CD8-positive, alpha-beta memory T cell (primary cell): ENCODE results near the gene ZNF837. TPM values are rescaled to one million over a fixed set of nuclear protein-coding genes. Genes with fewer than 3 reads are reported as not detected.

Source experiments
- CTCF ChIA-PET: fragments of 350-600 bp; sonication (Branson Sonifier 250); formaldehyde crosslinking; loops from one replicate; lab custom pipeline; 2021; ENCODE audit warnings: antibody characterized with exemption; lab: Charles Lee
- POLR2A ChIA-PET: fragments of 350-600 bp; sonication (Branson Sonifier 250); formaldehyde crosslinking; loops from one replicate; lab custom pipeline; 2021; ENCODE audit warnings: antibody characterized with exemption; lab: Charles Lee
- DNase-seq, 5 donors: peaks; one replicate each; pipeline versions ENCODE4 v3.0.0 to v3.0.0-alpha.2; 2020 to 2022; ENCODE audit warnings: mixed read lengths in 1 of 5
- H3K27ac ChIP-seq: one replicate; pipeline ENCODE4 v1.7.0; 2013; ENCODE audit warnings: low read depth, mild to moderate bottlenecking, low read length, moderate library complexity
- H3K27me3 ChIP-seq: 2 replicates; pipeline ENCODE4 v1.7.0; 2013; ENCODE audit warnings: low read length, mild to moderate bottlenecking; ENCODE audit not compliant: insufficient read depth, poor library complexity, severe bottlenecking
- H3K36me3 ChIP-seq: 2 replicates; pipeline ENCODE4 v1.7.0; 2013; ENCODE audit warnings: mild to moderate bottlenecking, low read length, moderate library complexity; ENCODE audit not compliant: insufficient read depth
- H3K4me1 ChIP-seq: 2 replicates; pipeline ENCODE4 v1.7.0; 2013; ENCODE audit warnings: mild to moderate bottlenecking, low read length, moderate library complexity; ENCODE audit not compliant: insufficient read depth
- H3K4me3 ChIP-seq: 2 replicates; pipeline ENCODE4 v1.7.0; 2013; ENCODE audit warnings: mild to moderate bottlenecking, low read length
- H3K9me3 ChIP-seq: 2 replicates; pipeline ENCODE4 v1.7.0; 2013; ENCODE audit warnings: mild to moderate bottlenecking, low read length
- H3K27ac Mint-ChIP-seq, 8 donors: one replicate each; pipeline ENCODE4 v1.8.0; 2020 to 2021; ENCODE audit warnings: mixed read lengths in 8 of 8, mild to moderate bottlenecking in 6 of 8, inconsistent platforms in 3 of 8, moderate library complexity in 3 of 8
- H3K27me3 Mint-ChIP-seq, 2 donors: one replicate each; pipeline ENCODE4 v1.8.0; 2020 to 2021; ENCODE audit warnings: mixed read lengths in 2 of 2, mild to moderate bottlenecking in 1 of 2, moderate library complexity in 1 of 2
- H3K36me3 Mint-ChIP-seq, 3 donors: one replicate each; pipeline ENCODE4 v1.8.0; 2020 to 2021; ENCODE audit warnings: mixed read lengths in 3 of 3, inconsistent platforms in 1 of 3, mild to moderate bottlenecking in 1 of 3
- H3K4me1 Mint-ChIP-seq, 3 donors: one replicate each; pipeline ENCODE4 v1.8.0; 2020 to 2021; ENCODE audit warnings: mixed read lengths in 3 of 3, inconsistent platforms in 1 of 3, mild to moderate bottlenecking in 1 of 3
- H3K4me3 Mint-ChIP-seq, 7 donors: one replicate each; pipeline ENCODE4 v1.8.0; 2020 to 2021; ENCODE audit warnings: mixed read lengths in 7 of 7, mild to moderate bottlenecking in 6 of 7, moderate library complexity in 4 of 7, inconsistent platforms in 2 of 7
- H3K9me3 Mint-ChIP-seq, 5 donors: one replicate each; pipeline ENCODE4 v1.8.0; 2020 to 2022; ENCODE audit warnings: mixed read lengths in 5 of 5, mild to moderate bottlenecking in 3 of 5, moderate library complexity in 2 of 5, inconsistent platforms in 1 of 5
- polyA plus RNA-seq: library from polyadenylated mRNA; unstranded; fragments of 300-500 nt; fragmentation: Illumina TruSeq; gene quantifications from one replicate; pipeline ENCODE4 v1.2.3, GENCODE V29; 2021
- total RNA-seq, 2 experiments: library from RNA; stranded (reverse); gene quantifications; one replicate each; pipeline ENCODE4 v1.2.3, GENCODE V29; 2021

ZNF837 gene
- total and polyA plus RNA-seq, 3 experiments from 2014 or later, result 1.8 to 4.6 (median 2.3) TPM

GRCh38 chr19:58326501-58326913, 54.3 kb downstream of the ZNF837 start:
- peaks cover 30% of the 10 kb centered on the region for H3K4me1 ChIP-seq
- H3K27ac ChIP-seq, result peak overlapping the region; percentile 94
- H3K36me3 Mint-ChIP-seq, result peaks cover 1 to 7% (median 4%) of the 10 kb centered on the region in 3 donors
- no peaks in the 10 kb centered on the region for H3K36me3 ChIP-seq
- CTCF ChIA-PET, result interaction anchor here (1.1 to 2.1 kb wide), 3 partner anchors 20 to 194 kb away, joined by 3 to 6 read pairs (median 5); partner anchors contain the start of genes ZBTB45 and ZNF497
- DNase-seq, result no peak
- H3K27ac Mint-ChIP-seq, result no peak overlapping the region
- no peak overlapping the region for H3K4me3 Mint-ChIP-seq
- POLR2A ChIA-PET, result interaction anchor here (0.6 to 1.6 kb wide), 7 partner anchors 20 to 324 kb away, joined by 3 to 8 read pairs (median 4); partner anchors contain the start of genes ZBTB45, ZNF497, ZNF584 and ZNF606
- peak overlapping the region; percentile 97 for H3K4me3 ChIP-seq
- peaks cover 0 to 8% (median 0%) of the 10 kb centered on the region in 3 donors for H3K4me1 Mint-ChIP-seq
- no peaks in the 10 kb centered on the region for H3K27me3 Mint-ChIP-seq
- H3K9me3 Mint-ChIP-seq, result no peaks in the 10 kb centered on the region
- H3K27me3 ChIP-seq, result no peaks in the 10 kb centered on the region
- no peaks in the 10 kb centered on the region for H3K9me3 ChIP-seq

DNA sequence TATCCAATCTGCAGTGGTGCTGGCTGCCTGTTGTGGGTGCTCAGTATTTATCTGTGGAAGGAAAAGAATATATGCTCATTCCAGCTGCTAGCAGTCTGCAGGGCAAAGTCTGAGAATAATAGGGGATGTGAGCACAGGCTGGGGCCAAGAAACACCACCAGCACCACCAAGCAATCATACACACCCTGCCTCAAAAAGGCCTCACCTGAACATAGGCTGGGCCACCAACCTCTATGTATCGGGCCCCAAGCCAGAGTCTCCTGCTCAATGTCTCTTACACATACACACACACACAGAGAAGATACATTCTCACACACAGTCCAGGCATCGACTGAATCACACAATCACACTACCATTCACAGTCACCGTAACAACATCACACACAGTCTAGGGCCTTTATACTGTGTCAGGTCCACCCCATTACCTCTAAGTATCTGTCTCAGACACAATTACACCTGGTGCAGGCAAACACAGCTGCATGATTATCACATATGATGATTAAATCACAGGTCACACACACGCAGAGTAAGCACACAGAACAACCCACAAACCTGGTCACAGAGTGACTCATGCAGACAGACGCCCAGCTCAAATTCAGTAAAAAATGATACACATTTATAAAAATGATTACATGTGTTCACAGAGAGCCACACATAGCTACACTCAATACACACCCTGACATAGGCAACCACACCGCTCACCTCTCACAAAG, 55.4 kb downstream of the ZNF837 start:
- no peak for DNase-seq
- no peak overlapping the region for H3K4me3 ChIP-seq
- H3K4me1 ChIP-seq, result peaks cover 30% of the 10 kb centered on the region
- ChIA-PET CTCF (interaction anchor here (1.1 to 2.1 kb wide), 2 partner anchors 19 to 38 kb away, joined by 3 to 6 read pairs; partner anchors contain the start of gene ZNF497), POLR2A (interaction anchor here (1.6 kb wide), 1 partner anchor 37 kb away, joined by 8 read pairs; the partner anchor contains the start of gene ZNF497)
- no peak overlapping the region for H3K27ac ChIP-seq
- no peak overlapping the region for H3K27ac Mint-ChIP-seq
- no peaks in the 10 kb centered on the region for H3K9me3 ChIP-seq
- no peaks in the 10 kb centered on the region for H3K36me3 ChIP-seq
- no peaks in the 10 kb centered on the region for H3K27me3 ChIP-seq
- peaks cover 1 to 7% (median 4%) of the 10 kb centered on the region in 3 donors for H3K36me3 Mint-ChIP-seq
- H3K4me1 Mint-ChIP-seq, result peaks cover 0 to 8% (median 0%) of the 10 kb centered on the region in 3 donors
- no peaks in the 10 kb centered on the region for H3K27me3 Mint-ChIP-seq
- H3K4me3 Mint-ChIP-seq, result no peak overlapping the region
- no peaks in the 10 kb centered on the region for H3K9me3 Mint-ChIP-seq

DNA sequence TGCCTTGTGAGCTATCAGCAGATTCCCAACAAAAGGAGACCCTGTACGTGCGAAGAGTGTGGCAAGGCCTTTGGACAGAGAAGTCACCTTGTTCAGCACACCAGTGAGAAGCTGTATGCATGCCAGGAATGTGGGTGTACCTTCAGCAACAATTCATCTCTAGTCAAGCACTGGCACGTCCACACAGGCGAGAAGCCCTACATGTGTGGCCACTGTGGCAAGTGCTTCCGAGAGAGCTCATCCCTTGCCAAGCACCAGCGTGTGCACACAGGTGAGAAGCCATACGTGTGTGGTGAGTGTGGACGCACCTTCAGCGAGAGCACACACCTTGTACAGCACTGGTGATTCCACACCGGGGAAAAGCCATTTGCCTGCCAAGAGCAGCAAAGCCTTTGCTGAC, 61.6 kb downstream of the ZNF837 start:
- Histone ChIP-seq H3K9me3 (no peaks in the 10 kb centered on the region), H3K36me3 (peaks cover 11% of the 10 kb centered on the region), H3K27me3 (no peaks in the 10 kb centered on the region), H3K4me1 (no peaks in the 10 kb centered on the region), H3K4me3 (no peak overlapping the region), H3K27ac (no peak overlapping the region)
- ChIA-PET POLR2A (no interaction called here), CTCF (no interaction called here)
- no peaks in the 10 kb centered on the region for H3K4me1 Mint-ChIP-seq
- no peaks in the 10 kb centered on the region for H3K27me3 Mint-ChIP-seq
- no peak overlapping the region for H3K4me3 Mint-ChIP-seq
- DNase-seq, result no peak
- no peak overlapping the region for H3K27ac Mint-ChIP-seq
- no peaks in the 10 kb centered on the region for H3K9me3 Mint-ChIP-seq
- peaks cover 15 to 20% (median 16%) of the 10 kb centered on the region in 3 donors for H3K36me3 Mint-ChIP-seq

GRCh38 chr19:58318297-58318696, 62.5 kb downstream of the ZNF837 start:
- no peaks in the 10 kb centered on the region for H3K27me3 ChIP-seq
- no peak overlapping the region for H3K4me3 Mint-ChIP-seq
- no peaks in the 10 kb centered on the region for H3K9me3 Mint-ChIP-seq
- H3K4me3 ChIP-seq, result no peak overlapping the region
- ChIA-PET CTCF (no interaction called here), POLR2A (no interaction called here)
- peaks cover 18% of the 10 kb centered on the region for H3K36me3 ChIP-seq
- no peak overlapping the region for H3K27ac Mint-ChIP-seq
- H3K27me3 Mint-ChIP-seq, result no peaks in the 10 kb centered on the region
- no peaks in the 10 kb centered on the region for H3K4me1 ChIP-seq
- H3K4me1 Mint-ChIP-seq, result no peaks in the 10 kb centered on the region
- no peak overlapping the region for H3K27ac ChIP-seq
- H3K36me3 Mint-ChIP-seq, result peaks cover 16 to 29% (median 18%) of the 10 kb centered on the region in 3 donors
- DNase-seq, result no peak
- H3K9me3 ChIP-seq, result no peaks in the 10 kb centered on the region

Other genes starting within 250 kb of the ZNF837 start
- gene ZNF329, start 230.2 kb downstream of the ZNF837 start, total RNA-seq, result 1 to 10 TPM; 8.7 to 9.1 TPM
- 10.3 TPM for gene ZNF329, start 230.2 kb downstream of the ZNF837 start, polyA plus RNA-seq
- gene ZNF274, start 198.0 kb downstream of the ZNF837 start, total RNA-seq, result 10 to 100 TPM; 23.4 to 25.9 TPM
- 32.0 TPM for gene ZNF274, start 198.0 kb downstream of the ZNF837 start, polyA plus RNA-seq
- 10 to 100 TPM; 51.8 to 56.8 TPM for gene ZNF544, start 152.1 kb downstream of the ZNF837 start, total RNA-seq
- 29.2 TPM for gene ZNF544, start 152.1 kb downstream of the ZNF837 start, polyA plus RNA-seq
- 1 to 10 TPM; 4.4 to 4.5 TPM for gene ZNF8, start 102.1 kb downstream of the ZNF837 start, total RNA-seq
- gene ZNF8, start 102.1 kb downstream of the ZNF837 start, polyA plus RNA-seq, result 1.0 TPM
- gene ERVK3-1, start 75.7 kb downstream of the ZNF837 start, total RNA-seq, result 100 to 1,000 TPM; 100 to 102 TPM
- gene ERVK3-1, start 75.7 kb downstream of the ZNF837 start, polyA plus RNA-seq, result 84.6 TPM
- gene ZSCAN22, start 54.0 kb downstream of the ZNF837 start, total RNA-seq, result 1 to 10 TPM; 5.3 to 5.7 TPM
- gene ZSCAN22, start 54.0 kb downstream of the ZNF837 start, polyA plus RNA-seq, result 2.7 TPM
- 10 to 100 TPM; 16.8 to 18.1 TPM for gene A1BG, start 27.5 kb downstream of the ZNF837 start, total RNA-seq
- gene A1BG, start 27.5 kb downstream of the ZNF837 start, polyA plus RNA-seq, result 70.8 TPM
- gene ZNF497, start 18.3 kb downstream of the ZNF837 start, total RNA-seq, result 1 to 10 TPM; 1.7 TPM
- 1.0 TPM for gene ZNF497, start 18.3 kb downstream of the ZNF837 start, polyA plus RNA-seq
- 1,000 to 10,000 TPM; 1,588 to 1,639 TPM for gene RPS5, start 6.2 kb upstream of the ZNF837 start, total RNA-seq
- gene RPS5, start 6.2 kb upstream of the ZNF837 start, polyA plus RNA-seq, result 1,069 TPM
- gene RNF225, start 14.6 kb upstream of the ZNF837 start, total RNA-seq, result under 1 TPM; 0.28 to 0.78 TPM
- not detected for gene RNF225, start 14.6 kb upstream of the ZNF837 start, polyA plus RNA-seq
- gene ZNF584, start 27.6 kb upstream of the ZNF837 start, total RNA-seq, result 10 to 100 TPM; 20.9 to 22.6 TPM
- gene ZNF584, start 27.6 kb upstream of the ZNF837 start, polyA plus RNA-seq, result 7.5 TPM
- 1 to 10 TPM; 4.9 to 5.2 TPM for gene ZNF132, start 59.1 kb upstream of the ZNF837 start, total RNA-seq
- 0.97 TPM for gene ZNF132, start 59.1 kb upstream of the ZNF837 start, polyA plus RNA-seq
- gene ZNF324B, start 70.6 kb upstream of the ZNF837 start, total RNA-seq, result 10 to 100 TPM; 11.3 TPM
- 2.9 TPM for gene ZNF324B, start 70.6 kb upstream of the ZNF837 start, polyA plus RNA-seq
- gene ZNF324, start 86.0 kb upstream of the ZNF837 start, total RNA-seq, result 10 to 100 TPM; 19.8 to 21.0 TPM
- 13.9 TPM for gene ZNF324, start 86.0 kb upstream of the ZNF837 start, polyA plus RNA-seq
- 1 to 10 TPM; 5.9 to 7.2 TPM for gene ZNF446, start 95.3 kb upstream of the ZNF837 start, total RNA-seq
- 3.8 TPM for gene ZNF446, start 95.3 kb upstream of the ZNF837 start, polyA plus RNA-seq
- 10 to 100 TPM; 16.1 to 19.1 TPM for gene SLC27A5, start 131.0 kb upstream of the ZNF837 start, total RNA-seq
- 25.9 TPM for gene SLC27A5, start 131.0 kb upstream of the ZNF837 start, polyA plus RNA-seq
- gene ZBTB45, start 138.8 kb upstream of the ZNF837 start, total RNA-seq, result 10 to 100 TPM; 15.0 to 16.1 TPM
- gene ZBTB45, start 138.8 kb upstream of the ZNF837 start, polyA plus RNA-seq, result 4.8 TPM
- gene TRIM28, start 163.0 kb upstream of the ZNF837 start, total RNA-seq, result 100 to 1,000 TPM; 705 to 715 TPM
- gene TRIM28, start 163.0 kb upstream of the ZNF837 start, polyA plus RNA-seq, result 57.5 TPM
- gene CHMP2A, start 174.1 kb upstream of the ZNF837 start, total RNA-seq, result 10 to 100 TPM; 88.8 to 89.7 TPM
- gene CHMP2A, start 174.1 kb upstream of the ZNF837 start, polyA plus RNA-seq, result 198 TPM
- 100 to 1,000 TPM; 182 to 191 TPM for gene UBE2M, start 177.6 kb upstream of the ZNF837 start, total RNA-seq
- 22.5 TPM for gene UBE2M, start 177.6 kb upstream of the ZNF837 start, polyA plus RNA-seq
- 10 to 100 TPM; 14.0 to 14.8 TPM for gene MZF1, start 192.3 kb upstream of the ZNF837 start, total RNA-seq
- gene MZF1, start 192.3 kb upstream of the ZNF837 start, polyA plus RNA-seq, result 10.3 TPM